Measurements from ENCODE around the gene TMCC3.

TMCC3 gene

GRCh38 chr12:94545935-94546771 lies 104.2 kb downstream of the TMCC3 start:
- Histone ChIP-seq H3K9me2 (ENCODE audit: low read depth, low read length) (no peaks in the 10 kb centered on the region), H3K27me3 (ENCODE audit: insufficient read depth, low read length) (0 out of 2 replicates have a peak, but pooled peaks cover 4% of the 10 kb centered on the region), H3K9ac (ENCODE audit: low read length) (no peak overlapping the region), H3K36me3 (ENCODE audit: insufficient read depth, low read length) (no peaks in the 10 kb centered on the region), H3K4me2 (ENCODE audit: low read length) (no peak overlapping the region), H3K4me1 (ENCODE audit: insufficient read depth, low read length, severe bottlenecking) (no peaks in the 10 kb centered on the region), H3K79me2 (ENCODE audit: insufficient read depth, low read length) (no peaks in the 10 kb centered on the region), H4K20me1 (ENCODE audit: insufficient read depth, low read length) (no peaks in the 10 kb centered on the region), H3K9me3 (ENCODE audit: low read length) (peaks cover 7% of the 10 kb centered on the region; the same call in 1 of the 2 replicates), H3F3A (ENCODE audit: insufficient read depth, low read length) (no peaks in the 10 kb centered on the region), H3K4me3 (ENCODE audit: low read depth, low read length, poor library complexity, severe bottlenecking) (no peak overlapping the region), H3K27ac (ENCODE audit: low read depth, low read length, poor library complexity, severe bottlenecking) (no peak overlapping the region), H2AFZ (ENCODE audit: low read length) (no peak overlapping the region)
- TF ChIP-seq EZH2 (IDR thresholded peaks at IDR 0.05; ENCODE audit: borderline replicate concordance, low read length) = no peak
- TF ChIP-seq, protein P1, sequence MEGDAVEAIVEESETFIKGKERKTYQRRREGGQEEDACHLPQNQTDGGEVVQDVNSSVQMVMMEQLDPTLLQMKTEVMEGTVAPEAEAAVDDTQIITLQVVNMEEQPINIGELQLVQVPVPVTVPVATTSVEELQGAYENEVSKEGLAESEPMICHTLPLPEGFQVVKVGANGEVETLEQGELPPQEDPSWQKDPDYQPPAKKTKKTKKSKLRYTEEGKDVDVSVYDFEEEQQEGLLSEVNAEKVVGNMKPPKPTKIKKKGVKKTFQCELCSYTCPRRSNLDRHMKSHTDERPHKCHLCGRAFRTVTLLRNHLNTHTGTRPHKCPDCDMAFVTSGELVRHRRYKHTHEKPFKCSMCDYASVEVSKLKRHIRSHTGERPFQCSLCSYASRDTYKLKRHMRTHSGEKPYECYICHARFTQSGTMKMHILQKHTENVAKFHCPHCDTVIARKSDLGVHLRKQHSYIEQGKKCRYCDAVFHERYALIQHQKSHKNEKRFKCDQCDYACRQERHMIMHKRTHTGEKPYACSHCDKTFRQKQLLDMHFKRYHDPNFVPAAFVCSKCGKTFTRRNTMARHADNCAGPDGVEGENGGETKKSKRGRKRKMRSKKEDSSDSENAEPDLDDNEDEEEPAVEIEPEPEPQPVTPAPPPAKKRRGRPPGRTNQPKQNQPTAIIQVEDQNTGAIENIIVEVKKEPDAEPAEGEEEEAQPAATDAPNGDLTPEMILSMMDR (IDR thresholded peaks at IDR 0.05; ENCODE audit: low read length) = peak; percentile 31; the same call in 1 of the 2 replicates

- Histone ChIP-seq H3K79me2 (ENCODE audit: insufficient read depth, low read length) (no peaks in the 10 kb centered on the region), H3K4me2 (ENCODE audit: low read length) (no peak overlapping the region), H3K4me3 (ENCODE audit: low read depth, low read length, poor library complexity, severe bottlenecking) (no peak overlapping the region), H2AFZ (ENCODE audit: low read length) (no peak overlapping the region), H3K36me3 (ENCODE audit: insufficient read depth, low read length) (no peaks in the 10 kb centered on the region), H3K4me1 (ENCODE audit: insufficient read depth, low read length, severe bottlenecking) (no peaks in the 10 kb centered on the region), H3K9me3 (ENCODE audit: low read length) (peaks cover 7% of the 10 kb centered on the region; the same call in 1 of the 2 replicates), H3K27ac (ENCODE audit: low read depth, low read length, poor library complexity, severe bottlenecking) (no peak overlapping the region), H3K27me3 (ENCODE audit: insufficient read depth, low read length) (0 out of 2 replicates have a peak, but pooled peaks cover 4% of the 10 kb centered on the region), H3K9me2 (ENCODE audit: low read depth, low read length) (no peaks in the 10 kb centered on the region), H3K9ac (ENCODE audit: low read length) (no peak overlapping the region), H4K20me1 (ENCODE audit: insufficient read depth, low read length) (no peaks in the 10 kb centered on the region), H3F3A (ENCODE audit: insufficient read depth, low read length) (no peaks in the 10 kb centered on the region)
- TF ChIP-seq, protein P1 (IDR thresholded peaks at IDR 0.05; ENCODE audit: low read length) = no peak
Measured at GRCh38 chr12:94544355-94544754, 106.0 kb downstream of the TMCC3 start.

DNA sequence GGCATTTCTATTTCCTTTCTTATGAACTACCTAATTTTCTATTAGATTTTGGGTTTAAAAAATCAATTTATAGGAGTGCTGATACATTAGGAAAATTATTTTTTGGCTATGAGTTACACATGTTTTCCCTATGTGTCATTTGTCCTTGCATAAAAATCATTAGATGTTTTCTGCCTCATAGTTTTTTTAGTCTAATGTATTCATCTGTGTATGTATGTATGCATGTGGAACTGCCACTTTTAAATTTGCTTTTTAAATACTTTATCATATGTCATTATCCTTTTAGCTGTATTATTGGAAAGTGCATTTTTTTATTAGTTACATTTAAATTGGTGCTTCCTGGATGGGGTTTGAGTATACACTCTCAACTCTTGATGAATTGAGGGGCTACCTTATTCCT lies 112.0 kb downstream of the TMCC3 start:
- no peak overlapping the region for H3K4me2 ChIP-seq (ENCODE audit: low read length)
- no peak overlapping the region for H3K27ac ChIP-seq (ENCODE audit: low read depth, low read length, poor library complexity, severe bottlenecking)
- no peaks in the 10 kb centered on the region for H3F3A ChIP-seq (ENCODE audit: insufficient read depth, low read length)
- no peak overlapping the region for H3K9ac ChIP-seq (ENCODE audit: low read length)
- no peaks in the 10 kb centered on the region for H3K79me2 ChIP-seq (ENCODE audit: insufficient read depth, low read length)
- no peaks in the 10 kb centered on the region for H3K36me3 ChIP-seq (ENCODE audit: insufficient read depth, low read length)
- H4K20me1 ChIP-seq (ENCODE audit: insufficient read depth, low read length) = no peaks in the 10 kb centered on the region
- TF ChIP-seq EZH2 (IDR thresholded peaks at IDR 0.05; ENCODE audit: borderline replicate concordance, low read length) = no peak
- TF ChIP-seq, protein P1 (IDR thresholded peaks at IDR 0.05; ENCODE audit: low read length) = no peak
- 0 out of 2 replicates have a peak, but pooled peaks cover 9% of the 10 kb centered on the region for H3K27me3 ChIP-seq (ENCODE audit: insufficient read depth, low read length)
- no peak overlapping the region for H2AFZ ChIP-seq (ENCODE audit: low read length)
- H3K9me3 ChIP-seq (ENCODE audit: low read length) = no peaks in the 10 kb centered on the region
- no peaks in the 10 kb centered on the region for H3K9me2 ChIP-seq (ENCODE audit: low read depth, low read length)
- no peak overlapping the region for H3K4me3 ChIP-seq (ENCODE audit: low read depth, low read length, poor library complexity, severe bottlenecking)
- no peaks in the 10 kb centered on the region for H3K4me1 ChIP-seq (ENCODE audit: insufficient read depth, low read length, severe bottlenecking)

Measured in OCI-LY1 (cell line).